T-helper 2 cell treated with Interferon-gamma antibody and Interleukin-4, amounts not matched to agents 100 ng/mL and 5 ng/mL, for 36 hours (primary cell): Measurements from ENCODE around the gene CST9. TPM values are rescaled to one million over a fixed set of nuclear protein-coding genes. Genes with fewer than 3 reads are reported as not detected.

Experiments used
- intact Hi-C: fragments of 100-400 bp; cut with micrococcal nuclease; formaldehyde crosslinking; loops from one replicate; pipeline ENCODE4 v1.15.1; 2023
- total RNA-seq: library from RNA; stranded (reverse); gene quantifications from 2 replicates; pipeline ENCODE4 v1.2.3, GENCODE V29; 2022

The CST9 gene
- total RNA-seq, 1 donor from 2014 or later, result not detected

DNA sequence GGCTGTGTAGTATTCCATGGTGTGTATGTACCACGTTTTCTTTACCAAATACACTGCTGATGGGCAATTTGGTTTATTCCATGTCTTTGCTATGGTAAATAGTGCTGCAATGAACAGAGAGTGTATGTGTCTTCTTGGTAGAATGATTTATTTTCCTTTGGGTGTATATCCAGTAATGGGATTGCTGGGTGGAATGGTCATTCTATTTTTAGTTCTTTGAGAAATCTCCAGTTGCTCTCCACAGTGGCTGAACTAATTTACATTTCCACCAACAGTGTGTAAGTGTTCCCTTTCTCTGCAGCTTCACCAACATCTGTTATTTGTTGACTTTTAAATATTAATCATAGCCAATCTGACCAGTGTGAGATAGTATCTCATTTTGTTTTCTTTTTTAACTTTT is 51.3 kb downstream of the CST9 start:
- intact Hi-C loops, result no loop called here

Other genes with a start within 250 kb of the CST9 start
- 14.3 and 15.1 TPM in 2 replicates for gene GZF1, start 243.7 kb downstream of the CST9 start, total RNA-seq
- gene NAPB, start 184.4 kb downstream of the CST9 start, total RNA-seq, result 11.9 and 12.2 TPM in 2 replicates
- gene CSTL1, start 166.2 kb downstream of the CST9 start, total RNA-seq, result not detected in 2 replicates
- not detected in 2 replicates for gene CST11, start 153.0 kb downstream of the CST9 start, total RNA-seq
- not detected in 2 replicates for gene CST8, start 114.8 kb downstream of the CST9 start, total RNA-seq
- not detected in 2 replicates for gene CST9L, start 37.4 kb downstream of the CST9 start, total RNA-seq
- 1.8 and 2.5 TPM in 2 replicates for gene CST3, start 32.0 kb upstream of the CST9 start, total RNA-seq
- not detected in 2 replicates for gene CST4, start 83.1 kb upstream of the CST9 start, total RNA-seq
- not detected in 2 replicates for gene CST1, start 145.0 kb upstream of the CST9 start, total RNA-seq
- gene CST2, start 220.8 kb upstream of the CST9 start, total RNA-seq, result not detected in 2 replicates